Ureter (tissue), 1 donor: Measurements from ENCODE around the gene TAF4. TPM values are rescaled to one million over a fixed set of nuclear protein-coding genes. Genes with fewer than 3 reads are reported as not detected.

ENCODE experiments used
- DNase-seq: peaks from one replicate; pipeline ENCODE4 v3.0.0-alpha.2; 2020; ENCODE audit warnings: low spot score
- total RNA-seq: library from RNA; stranded (reverse); gene quantifications from one replicate; pipeline ENCODE4 v1.2.4, GENCODE V29; 2023
- donor health status: DM: yes; HTN: yes; CAD: no.

Gene TAF4
- total RNA-seq, 1 donor from 2014 or later = 31.3 TPM

DNA sequence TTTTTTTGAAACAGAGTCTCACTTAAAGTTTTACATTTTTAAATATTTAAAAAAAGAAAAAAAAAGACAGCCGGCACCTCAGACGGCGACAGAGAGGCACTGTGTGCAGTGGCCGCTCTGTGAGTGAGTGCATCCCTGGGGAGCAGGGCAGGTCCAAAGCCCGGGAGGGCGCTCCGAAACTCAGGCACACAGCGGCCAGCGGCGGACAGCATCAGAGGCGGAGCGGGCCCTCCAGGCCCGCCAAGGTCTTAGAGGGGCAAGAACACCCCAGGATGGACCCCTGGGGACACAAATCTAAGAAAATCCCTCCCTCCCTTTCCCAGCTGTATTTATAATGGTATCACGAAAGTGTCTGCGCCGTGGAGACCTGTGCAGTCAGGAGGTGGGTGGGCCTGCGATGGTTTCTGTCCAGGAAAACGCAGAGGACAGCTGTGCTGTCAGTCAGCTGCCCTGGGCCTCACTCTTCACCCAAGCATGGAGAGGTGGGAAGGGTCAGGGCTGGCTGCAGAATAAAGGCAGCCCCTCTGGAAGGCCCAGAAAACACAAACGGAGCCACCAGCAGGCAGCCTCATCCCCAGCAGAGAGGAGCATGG, 43.8 kb downstream of the TAF4 start:
- no peak for DNase-seq

GRCh38 chr20:62020935-62021701, 44.6 kb downstream of the TAF4 start:
- DNase-seq = no peak

- DNase-seq = no peak
Measured at GRCh38 chr20:62019881-62020492, 45.7 kb downstream of the TAF4 start.

DNA sequence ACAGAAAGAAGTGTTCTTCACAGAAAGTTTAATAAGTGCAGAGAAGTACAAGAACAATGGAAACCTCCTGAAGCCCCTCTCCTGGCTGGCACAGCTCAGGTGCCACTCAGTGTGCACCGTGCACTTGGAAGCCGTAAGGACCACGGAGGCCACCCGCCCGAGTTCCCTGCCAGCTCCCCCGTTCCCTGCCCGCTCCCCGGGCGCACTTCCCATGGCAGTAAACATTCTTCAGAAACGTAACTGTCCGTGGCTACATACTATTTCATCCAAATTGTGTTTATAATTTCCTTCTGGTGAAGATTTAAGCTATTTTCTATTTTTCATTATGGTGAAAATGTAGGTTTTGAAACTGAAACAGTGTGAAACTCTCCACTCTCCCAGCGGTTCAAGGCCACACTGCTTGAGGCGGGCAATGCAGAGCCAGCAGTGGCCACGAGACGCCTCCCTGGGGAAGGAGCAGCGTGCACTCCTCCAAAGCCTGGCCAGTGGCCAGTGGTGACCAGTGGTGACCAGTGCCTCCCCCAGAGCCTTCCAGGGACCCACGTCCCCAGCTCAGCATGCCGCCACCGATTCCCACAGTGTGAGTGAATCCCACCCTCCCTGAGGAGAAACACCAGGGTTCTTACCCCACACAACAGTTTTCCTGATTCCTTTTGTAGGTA, 46.4 kb downstream of the TAF4 start:
- no peak for DNase-seq

GRCh38 chr20:62018437-62019143, 47.1 kb downstream of the TAF4 start:
- DNase-seq = no peak

DNA sequence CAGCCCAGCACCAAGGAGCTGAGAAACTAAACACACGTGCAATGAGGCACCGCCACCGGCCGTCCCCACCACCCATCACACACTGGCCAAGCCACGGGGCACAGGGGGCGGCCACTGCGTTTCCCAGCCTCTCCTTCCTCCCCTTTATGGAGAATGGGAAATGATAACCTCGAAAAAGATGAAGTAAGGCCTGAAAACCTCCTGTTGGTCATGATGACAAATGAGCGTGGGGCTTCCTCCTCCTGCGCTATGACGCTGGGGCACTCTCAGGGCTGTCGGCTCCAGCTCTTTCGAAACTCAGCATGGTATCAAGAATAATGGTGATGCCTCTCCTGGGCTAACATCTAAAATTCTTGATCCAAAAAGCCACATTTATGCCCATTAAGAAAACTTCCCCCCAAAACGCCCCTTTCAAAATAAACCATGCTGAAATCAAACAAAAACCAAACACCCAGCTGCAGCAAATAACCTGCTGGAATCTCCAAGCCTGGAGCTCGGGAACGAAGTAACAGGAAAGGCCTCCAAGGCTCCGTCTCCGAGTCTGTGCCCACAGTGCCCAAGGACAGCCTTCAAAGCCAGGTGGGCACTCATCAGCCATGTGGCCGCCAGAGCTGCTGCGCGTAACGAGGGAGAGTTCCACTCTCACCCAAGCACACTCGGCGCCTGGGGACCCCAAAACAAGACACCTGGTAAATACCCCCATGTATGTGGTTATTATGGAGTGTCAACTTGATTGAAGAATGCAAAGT, 50.0 kb downstream of the TAF4 start:
- DNase-seq = no peak

DNA sequence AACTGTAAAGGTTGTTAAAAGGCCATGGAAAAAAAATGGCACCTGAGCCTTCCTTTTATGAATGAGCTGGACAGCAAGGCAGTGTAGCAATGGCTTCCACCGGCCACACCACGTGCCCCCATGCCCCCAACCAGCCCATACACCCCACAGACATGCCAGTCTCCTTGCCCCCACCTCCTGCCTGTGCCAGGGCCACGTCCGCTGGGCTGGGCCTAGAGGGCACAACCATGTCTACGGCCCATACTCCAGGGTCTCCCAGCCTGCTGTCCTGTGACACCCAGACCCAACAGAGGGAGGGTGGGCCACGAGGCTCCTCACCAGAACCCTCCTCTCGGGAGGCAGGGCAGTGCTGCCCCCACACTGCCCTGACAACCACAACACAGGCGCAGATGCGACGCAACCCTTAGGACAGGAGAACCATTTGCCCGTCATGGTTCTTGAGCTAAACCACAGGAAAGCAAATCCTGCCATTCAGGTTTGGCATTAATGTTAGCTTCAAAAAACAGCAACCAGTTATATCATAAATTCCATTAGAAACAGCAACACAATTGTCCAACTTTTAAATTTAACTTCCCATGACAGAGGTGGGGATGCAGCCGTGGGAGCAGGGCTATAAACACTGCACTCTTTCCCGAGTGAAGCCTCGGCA, 50.7 kb downstream of the TAF4 start:
- DNase-seq = no peak

- no peak for DNase-seq
Measured at GRCh38 chr20:62014488-62014775, 51.2 kb downstream of the TAF4 start.

- DNase-seq = no peak
Measured at GRCh38 chr20:62012631-62013030, 53.0 kb downstream of the TAF4 start.

- no peak for DNase-seq
Measured at GRCh38 chr20:62011938-62012534, 53.6 kb downstream of the TAF4 start.

DNA sequence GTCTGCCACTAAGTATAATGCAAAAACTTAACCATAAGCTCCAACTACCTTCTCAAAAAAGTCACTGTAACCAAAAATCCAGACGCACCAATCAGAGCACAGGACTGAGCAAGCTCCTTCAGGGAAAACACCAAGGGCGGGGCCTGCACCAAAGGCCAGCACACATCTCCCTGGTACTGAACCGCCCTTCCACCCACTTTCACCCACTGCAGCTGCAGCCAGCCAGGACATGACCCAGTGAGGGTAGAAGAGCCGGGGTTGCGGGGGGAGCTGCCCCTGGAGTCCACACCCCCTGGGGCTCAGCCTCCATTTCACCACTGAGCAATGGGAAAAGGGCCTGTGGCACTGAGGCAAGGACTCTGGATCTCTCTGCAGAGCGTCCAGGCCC, 54.3 kb downstream of the TAF4 start:
- DNase-seq = no peak

GRCh38 chr20:62010551-62011402, 54.9 kb downstream of the TAF4 start:
- peak; percentile 64 for DNase-seq

- no peak for DNase-seq
Measured at GRCh38 chr20:62009869-62010445, 55.7 kb downstream of the TAF4 start.

GRCh38 chr20:62009322-62009721, 56.4 kb downstream of the TAF4 start:
- DNase-seq = no peak

DNA sequence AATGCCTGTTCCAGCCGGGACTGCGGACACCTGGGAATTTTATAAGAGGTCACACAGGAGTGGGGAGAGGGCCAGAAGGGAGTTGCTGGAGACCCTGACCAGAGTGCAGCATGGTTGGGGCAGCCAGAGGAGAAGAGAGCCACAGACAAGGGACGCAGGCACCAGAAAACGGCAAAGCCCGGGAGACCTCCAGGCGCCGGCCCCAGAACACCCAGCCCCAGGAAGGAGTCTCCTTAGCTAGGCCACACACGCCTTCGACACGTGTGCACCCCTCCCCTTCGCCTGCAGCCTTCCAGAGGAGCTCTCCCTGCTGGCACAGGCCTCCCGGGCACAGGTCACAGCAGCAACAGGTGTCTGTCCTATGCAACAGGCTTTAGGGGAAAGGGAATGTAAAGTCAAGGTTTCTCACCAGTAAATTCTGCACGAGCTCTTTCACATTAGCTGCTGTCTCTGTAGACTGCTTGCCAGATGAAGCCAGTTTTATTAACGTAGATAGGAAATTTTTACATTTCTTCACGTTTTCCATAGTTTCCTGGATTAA, 57.0 kb downstream of the TAF4 start:
- DNase-seq = no peak

DNA sequence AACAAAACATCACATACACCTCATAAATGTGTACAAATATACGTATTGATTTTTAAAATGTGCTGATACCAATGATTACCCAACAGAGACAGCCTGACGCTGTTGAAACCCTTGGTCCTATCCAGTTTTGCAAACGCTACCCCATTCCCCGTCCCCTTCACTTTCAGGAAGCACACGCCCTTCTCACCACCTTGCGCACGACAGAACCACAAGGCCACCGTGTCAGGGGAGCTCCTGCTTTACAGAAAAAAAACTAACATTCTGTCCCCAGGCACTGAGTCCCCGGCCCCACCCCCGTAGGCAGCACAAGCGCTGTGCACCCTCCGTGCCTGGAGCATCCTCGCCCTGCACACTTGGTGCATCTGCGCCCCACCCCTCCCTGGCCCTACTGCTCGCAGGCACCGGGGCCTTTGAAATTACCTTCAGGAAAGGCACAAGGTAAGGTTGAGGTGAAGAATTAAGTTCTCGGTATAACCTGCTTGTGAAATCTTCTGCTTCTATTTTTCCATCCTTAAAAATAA, 58.5 kb downstream of the TAF4 start:
- no peak for DNase-seq

GRCh38 chr20:62006482-62006881, 59.2 kb downstream of the TAF4 start:
- no peak for DNase-seq

GRCh38 chr20:62004614-62005013, 61.1 kb downstream of the TAF4 start:
- no peak for DNase-seq
